Natural killer cell (primary cell): Measurements from ENCODE around the gene ZNF296. TPM values are rescaled to one million over a fixed set of nuclear protein-coding genes. Genes with fewer than 3 reads are reported as not detected.
A peak's percentile ranks its signal among the peaks of the same experiment; 100 is the strongest.

ENCODE experiments used
- ATAC-seq, 3 donors: fragments of 150-1000 bp in 2 of 3; fragments of 200-7000 bp in 1 of 3; cut with Tn5 transposase; 1 replicate in 1 of 3; 2 replicates in 2 of 3; pipeline ENCODE4 v1.10.0; 2021; ENCODE audit warnings: mild to moderate bottlenecking in 2 of 3, moderate library complexity in 2 of 3
- DNase-seq, 2 donors: peaks; one replicate each; pipeline versions ENCODE4 v3.0.0 to v3.0.0-alpha.2; 2013 to 2021; ENCODE audit warnings: mixed read lengths in 1 of 2
- H3K27ac ChIP-seq: one replicate; pipeline ENCODE4 v1.5.1; 2013; ENCODE audit warnings: mild to moderate bottlenecking, low read length
- H3K27me3 ChIP-seq: one replicate; pipeline ENCODE4 v1.6.1; 2013; ENCODE audit warnings: low read length; ENCODE audit not compliant: control insufficient read depth, insufficient read depth
- H3K36me3 ChIP-seq: one replicate; pipeline ENCODE4 v1.6.1; 2013; ENCODE audit warnings: low read length; ENCODE audit not compliant: control insufficient read depth, insufficient read depth
- H3K4me1 ChIP-seq: one replicate; pipeline ENCODE4 v1.6.1; 2013; ENCODE audit warnings: low read length; ENCODE audit not compliant: control insufficient read depth, insufficient read depth
- H3K4me3 ChIP-seq: one replicate; pipeline ENCODE4 v1.5.1; 2013; ENCODE audit warnings: low read length
- H3K9me3 ChIP-seq: one replicate; pipeline ENCODE4 v1.6.1; 2013; ENCODE audit warnings: low read length; ENCODE audit not compliant: control insufficient read depth, insufficient read depth
- H3K27ac Mint-ChIP-seq, 2 donors: one replicate each; pipeline ENCODE4 v1.8.0; 2022; ENCODE audit warnings: mild to moderate bottlenecking in 2 of 2, mixed read lengths in 2 of 2, moderate library complexity in 1 of 2
- H3K27me3 Mint-ChIP-seq, 2 donors: one replicate each; pipeline ENCODE4 v1.8.0; 2022; ENCODE audit warnings: low read depth in 2 of 2, mixed read lengths in 2 of 2
- H3K36me3 Mint-ChIP-seq: one replicate; pipeline ENCODE4 v1.8.0; 2022; ENCODE audit warnings: mixed read lengths
- H3K4me1 Mint-ChIP-seq, 2 donors: one replicate each; pipeline ENCODE4 v1.8.0; 2022; ENCODE audit warnings: mixed read lengths in 2 of 2
- H3K4me3 Mint-ChIP-seq: one replicate; pipeline ENCODE4 v1.8.0; 2022; ENCODE audit warnings: mild to moderate bottlenecking, moderate library complexity, mixed read lengths
- H3K9me3 Mint-ChIP-seq, 2 donors: one replicate each; pipeline ENCODE4 v1.8.0; 2022; ENCODE audit warnings: mixed read lengths in 2 of 2
- CTCF ChIP-seq: fragments of 200-600 bp; IDR thresholded peaks from one replicate; pipeline ENCODE4 v1.8.0; 2022; ENCODE audit warnings: antibody characterized with exemption
- WGBS: methylation state at CpG from one replicate; pipeline ENCODE4 v1.1.7; 2013; ENCODE audit warnings: missing lambda C conversion rate; ENCODE audit not compliant: insufficient coverage; 5-methylcytosine and 5-hydroxymethylcytosine counted together
- intact Hi-C: fragments of 100-400 bp; cut with micrococcal nuclease; formaldehyde crosslinking; loops from one replicate; pipeline ENCODE4 v1.14.2; 2022
- total RNA-seq, 4 donors: library from RNA; stranded (reverse); fragments of 120-200 nt in 1 of 4; gene quantifications; one replicate each; pipeline versions ENCODE4 v1.2.3 to v1.2.4, GENCODE V29; 2013 to 2022

Gene ZNF296
- total RNA-seq, 3 donors from 2014 or later (not counting 1 experiment from before 2014, with no cell fraction given) = 5.1 to 8.0 (median 8.0) TPM

GRCh38 chr19:45030825-45031224 is 45.5 kb downstream of the ZNF296 start:
- no peak for DNase-seq
- Mint-ChIP-seq H3K27ac (no peak overlapping the region), H3K4me3 (no peak overlapping the region), H3K4me1 (no peaks in the 10 kb centered on the region), H3K27me3 (no peaks in the 10 kb centered on the region), H3K36me3 (no peaks in the 10 kb centered on the region), H3K9me3 (no peaks in the 10 kb centered on the region)
- H3K4me1 ChIP-seq = no peaks in the 10 kb centered on the region
- WGBS = 99% methylated on average over 4 of the region's 6 CpGs
- peaks cover 45% of the 10 kb centered on the region for H3K36me3 ChIP-seq
- H3K4me3 ChIP-seq = no peak overlapping the region
- intact Hi-C loops = no loop called here
- H3K27ac ChIP-seq = no peak overlapping the region
- no peaks in the 10 kb centered on the region for H3K27me3 ChIP-seq
- H3K9me3 ChIP-seq = no peaks in the 10 kb centered on the region
- no peak for TF ChIP-seq CTCF
- no peak for ATAC-seq

GRCh38 chr19:45027371-45027770 is 48.9 kb downstream of the ZNF296 start:
- Mint-ChIP-seq H3K4me1 (no peaks in the 10 kb centered on the region), H3K4me3 (no peak overlapping the region), H3K27me3 (no peaks in the 10 kb centered on the region), H3K27ac (no peak overlapping the region), H3K36me3 (no peaks in the 10 kb centered on the region), H3K9me3 (no peaks in the 10 kb centered on the region)
- Histone ChIP-seq H3K4me1 (no peaks in the 10 kb centered on the region), H3K9me3 (no peaks in the 10 kb centered on the region), H3K4me3 (no peak overlapping the region), H3K36me3 (peaks cover 41% of the 10 kb centered on the region), H3K27ac (no peak overlapping the region), H3K27me3 (no peaks in the 10 kb centered on the region)
- DNase-seq (no peak), ATAC-seq (peak in 2 of 3 donors; percentile 4 to 11)
- intact Hi-C loops = no loop called here
- WGBS = 98% methylated on average over 2 of the region's 2 CpGs
- TF ChIP-seq CTCF = no peak

DNA sequence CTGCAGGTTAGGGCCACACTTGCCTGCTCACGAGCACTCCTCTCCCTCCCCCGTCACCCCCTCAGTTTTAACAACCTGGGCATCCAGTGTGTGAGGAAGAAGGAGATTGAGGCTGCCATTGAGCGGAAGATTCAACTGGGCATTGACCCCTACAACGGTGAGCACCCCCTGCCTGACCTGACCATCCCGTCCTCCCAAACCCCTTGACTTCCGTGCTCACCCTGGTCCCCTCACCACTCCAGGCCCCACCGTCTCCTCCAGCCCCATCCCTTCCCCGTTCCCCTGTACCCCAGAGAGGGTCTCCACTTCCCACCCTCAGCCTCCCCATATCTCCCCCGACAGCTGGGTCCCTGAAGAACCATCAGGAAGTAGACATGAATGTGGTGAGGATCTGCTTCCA is 51.0 kb downstream of the ZNF296 start:
- WGBS = 92% methylated on average over 9 of the region's 9 CpGs
- no peaks in the 10 kb centered on the region for H3K9me3 ChIP-seq
- DNase-seq = no peak
- H3K27me3 Mint-ChIP-seq = no peaks in the 10 kb centered on the region
- H3K9me3 Mint-ChIP-seq = no peaks in the 10 kb centered on the region
- H3K4me1 Mint-ChIP-seq = no peaks in the 10 kb centered on the region
- H3K27me3 ChIP-seq = no peaks in the 10 kb centered on the region
- no peak overlapping the region for H3K27ac Mint-ChIP-seq
- H3K4me1 ChIP-seq = no peaks in the 10 kb centered on the region
- intact Hi-C loops = no loop called here
- H3K4me3 ChIP-seq = no peak overlapping the region
- no peak overlapping the region for H3K27ac ChIP-seq
- no peaks in the 10 kb centered on the region for H3K36me3 Mint-ChIP-seq
- H3K36me3 ChIP-seq = peaks cover 35% of the 10 kb centered on the region
- no peak for TF ChIP-seq CTCF
- ATAC-seq = no peak
- H3K4me3 Mint-ChIP-seq = no peak overlapping the region

- ATAC-seq (no peak), DNase-seq (no peak)
- H3K4me1 Mint-ChIP-seq = no peaks in the 10 kb centered on the region
- no peaks in the 10 kb centered on the region for H3K9me3 Mint-ChIP-seq
- WGBS = 94% methylated on average over 4 of the region's 4 CpGs
- intact Hi-C loops = no loop called here
- peaks cover 23% of the 10 kb centered on the region for H3K36me3 ChIP-seq
- H3K27ac Mint-ChIP-seq = peak overlapping the region in 1 of 2 donors; percentile 25
- no peak for TF ChIP-seq CTCF
- H3K27ac ChIP-seq = no peak overlapping the region
- no peaks in the 10 kb centered on the region for H3K4me1 ChIP-seq
- no peak overlapping the region for H3K4me3 ChIP-seq
- no peaks in the 10 kb centered on the region for H3K27me3 Mint-ChIP-seq
- H3K27me3 ChIP-seq = no peaks in the 10 kb centered on the region
- H3K9me3 ChIP-seq = no peaks in the 10 kb centered on the region
- H3K36me3 Mint-ChIP-seq = no peaks in the 10 kb centered on the region
- no peak overlapping the region for H3K4me3 Mint-ChIP-seq
Observed at GRCh38 chr19:45023048-45023447, 53.2 kb downstream of the ZNF296 start.
